Measurements from ENCODE around the gene HSDL1. TPM values are rescaled to one million over a fixed set of nuclear protein-coding genes. Genes with fewer than 3 reads are reported as not detected.

Gene HSDL1
- total and polyA plus RNA-seq, 2 of the 4 experiments (the other 2 are of a cell fraction), result 11.6 to 18.3 TPM

DNA sequence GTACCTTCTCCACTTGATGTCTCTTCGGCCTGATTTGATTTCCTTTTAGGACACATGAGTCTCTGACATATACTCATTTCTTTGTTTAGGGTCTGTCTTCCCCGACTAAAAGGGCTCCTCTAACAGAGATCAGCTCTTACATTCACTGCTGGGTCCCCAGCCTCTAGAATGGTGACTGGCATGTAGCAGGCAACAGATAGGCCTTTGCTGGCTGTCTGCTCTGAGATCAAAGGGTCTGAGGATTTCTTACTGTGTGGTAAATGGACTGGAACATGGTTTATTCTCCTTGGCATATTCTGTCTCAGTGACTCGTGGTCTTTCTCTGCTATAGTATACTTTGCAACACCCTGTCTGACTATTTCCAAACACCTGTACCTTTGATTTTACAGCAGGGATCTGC is 16.8 kb upstream of the HSDL1 start:
- ChIA-PET POLR2A (ENCODE audit: unreplicated experiment) (no interaction called here), CTCF (interaction anchor here (0.8 to 1.9 kb wide), 2 partner anchors 13 to 25 kb away, joined by 3 to 14 read pairs; partner anchors contain the start of gene TAF1C)
- Histone ChIP-seq H2AFZ (replicated peaks; ENCODE audit: low read length, poor library complexity) (no peak overlapping the region), H3K23ac (ENCODE audit: low read depth, low read length) (no peak overlapping the region), H4K20me1 (ENCODE audit: insufficient read depth, low read length) (no peaks in the 10 kb centered on the region), H2BK15ac (ENCODE audit: low read depth, low read length) (no peak overlapping the region), H3K27me3 (ENCODE audit: control insufficient read depth, insufficient read depth, low read length) (peaks cover 48% of the 10 kb centered on the region), H4K91ac (ENCODE audit: insufficient read depth, low read depth, low read length) (no peak overlapping the region), H2BK20ac (ENCODE audit: low read depth, low read length) (no peak overlapping the region), H3K14ac (replicated peaks; ENCODE audit: low read depth, low read length) (no peak overlapping the region), H3K79me1 (ENCODE audit: low read depth in 1 of 2, low read length in 2 of 2) (no peaks in the 10 kb centered on the region), H3K4ac (ENCODE audit: low read depth, low read length) (no peak overlapping the region), H3K9ac (ENCODE audit: low read depth, low read length) (no peak overlapping the region), H2BK5ac (ENCODE audit: low read depth, low read length, poor library complexity, severe bottlenecking) (no peak overlapping the region), H3K36me3 (ENCODE audit: control insufficient read depth, insufficient read depth, low read length) (no peaks in the 10 kb centered on the region), H3K18ac (ENCODE audit: low read depth, low read length) (no peak overlapping the region), H3K9me3 (ENCODE audit: control insufficient read depth, insufficient read depth, low read length) (no peaks in the 10 kb centered on the region), H3K9me1 (ENCODE audit: insufficient read depth, low read length) (no peaks in the 10 kb centered on the region), H3K27ac (ENCODE audit: insufficient read depth, low read length) (no peak overlapping the region), H4K8ac (ENCODE audit: low read depth in 2 of 2, low read length in 2 of 2) (no peak overlapping the region), H2AK9ac (replicated peaks; ENCODE audit: low read depth, low read length, poor library complexity) (no peak overlapping the region), H3K56ac (ENCODE audit: extremely low read depth, insufficient read depth, low read length) (no peak overlapping the region), H3K4me3 (ENCODE audit: insufficient read depth, low read depth, low read length) (no peak overlapping the region), H4K5ac (ENCODE audit: low read depth, low read length) (no peak overlapping the region), H3K4me1 (ENCODE audit: control insufficient read depth, insufficient read depth, low read length) (no peaks in the 10 kb centered on the region), H2AK5ac (ENCODE audit: low read depth, low read length) (no peak overlapping the region), H2BK120ac (ENCODE audit: low read depth, low read length) (no peak overlapping the region), H3K4me2 (ENCODE audit: low read depth, low read length) (no peak overlapping the region)
- in situ Hi-C loops (cut with MboI; ENCODE audit: low sequenced_read_pairs) (no loop called here), intact Hi-C loops (cut with micrococcal nuclease) (no loop called here), dilution Hi-C loops (cut with HindIII; ENCODE audit: low sequenced_read_pairs, unreplicated experiment) (no loop called here)
- TF ChIP-seq ELK1 (IDR thresholded peaks at IDR 0.05; ENCODE audit: borderline replicate concordance, low read depth, low read length), result no peak
- TF ChIP-seq FOS (IDR thresholded peaks at IDR 0.05; ENCODE audit: low read depth, low read length), result no peak
- no peak for TF ChIP-seq BHLHE40 (IDR thresholded peaks at IDR 0.05; ENCODE audit: low read depth, low read length)
- no peak for TF ChIP-seq SMC3 (IDR thresholded peaks at IDR 0.05; ENCODE audit: low read depth, low read length)
- no peak for TF ChIP-seq USF2 (IDR thresholded peaks at IDR 0.05; ENCODE audit: low read depth, low read length)
- no peak for TF ChIP-seq MAZ (IDR thresholded peaks at IDR 0.05; ENCODE audit: borderline replicate concordance, low read depth, low read length)
- no peak for TF ChIP-seq NFE2L2 (IDR thresholded peaks at IDR 0.05; ENCODE audit: low read depth, low read length)
- TF ChIP-seq CEBPB (IDR thresholded peaks at IDR 0.05; ENCODE audit: low read depth, low read length), result no peak
- no peak for TF ChIP-seq RCOR1 (IDR thresholded peaks at IDR 0.05; ENCODE audit: insufficient replicate concordance, low read length)
- TF ChIP-seq MAFK (IDR thresholded peaks at IDR 0.05; ENCODE audit: low read depth, low read length), result no peak
- no peak for TF ChIP-seq CHD1 (IDR thresholded peaks at IDR 0.05; ENCODE audit: low read depth, low read length)
- TF ChIP-seq POLR2A (IDR thresholded peaks at IDR 0.05; ENCODE audit: low read depth, low read length), result no peak
- TF ChIP-seq MXI1 (IDR thresholded peaks at IDR 0.05; ENCODE audit: borderline replicate concordance, low read depth, low read length), result no peak
- TF ChIP-seq, protein P1, sequence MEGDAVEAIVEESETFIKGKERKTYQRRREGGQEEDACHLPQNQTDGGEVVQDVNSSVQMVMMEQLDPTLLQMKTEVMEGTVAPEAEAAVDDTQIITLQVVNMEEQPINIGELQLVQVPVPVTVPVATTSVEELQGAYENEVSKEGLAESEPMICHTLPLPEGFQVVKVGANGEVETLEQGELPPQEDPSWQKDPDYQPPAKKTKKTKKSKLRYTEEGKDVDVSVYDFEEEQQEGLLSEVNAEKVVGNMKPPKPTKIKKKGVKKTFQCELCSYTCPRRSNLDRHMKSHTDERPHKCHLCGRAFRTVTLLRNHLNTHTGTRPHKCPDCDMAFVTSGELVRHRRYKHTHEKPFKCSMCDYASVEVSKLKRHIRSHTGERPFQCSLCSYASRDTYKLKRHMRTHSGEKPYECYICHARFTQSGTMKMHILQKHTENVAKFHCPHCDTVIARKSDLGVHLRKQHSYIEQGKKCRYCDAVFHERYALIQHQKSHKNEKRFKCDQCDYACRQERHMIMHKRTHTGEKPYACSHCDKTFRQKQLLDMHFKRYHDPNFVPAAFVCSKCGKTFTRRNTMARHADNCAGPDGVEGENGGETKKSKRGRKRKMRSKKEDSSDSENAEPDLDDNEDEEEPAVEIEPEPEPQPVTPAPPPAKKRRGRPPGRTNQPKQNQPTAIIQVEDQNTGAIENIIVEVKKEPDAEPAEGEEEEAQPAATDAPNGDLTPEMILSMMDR (conservative IDR thresholded peaks at IDR 0.05; ENCODE audit: low read depth, low read length), result no peak
- TF ChIP-seq RFX5 (IDR thresholded peaks at IDR 0.05; ENCODE audit: low read depth, low read length), result no peak
- TF ChIP-seq RAD21 (IDR thresholded peaks at IDR 0.05; ENCODE audit: low read length), result no peak
- WGBS, 2 experiments (ENCODE audit: extremely low coverage in 2 of 2, insufficient read length in 1 of 2), result 83% methylated on average over 1 of the region's 3 CpGs; no CpG with 5 or more reads in 1 of the 2 experiments
- no peak for DNase-seq
- no TSS peak for BruUV-seq (replicated peaks)
- no peak for ATAC-seq (ENCODE audit: low read depth)
